Cardiac septum (tissue), 1 donor: ENCODE data around the gene SLC22A17. TPM values are rescaled to one million over a fixed set of nuclear protein-coding genes. Genes with fewer than 3 reads are reported as not detected.
"Not testable (repeated sequence)": the region's sequence is repeated elsewhere in the genome, so short reads cannot be mapped to it uniquely, and the experiment has no call there.

ENCODE experiments used
- DNase-seq: peaks from one replicate; pipeline ENCODE4 v3.0.0-alpha.2; 2020; ENCODE audit warnings: low spot score
- intact Hi-C: fragments of 100-400 bp; cut with DNase I; formaldehyde crosslinking; loops from one replicate; pipeline ENCODE4 v1.14.0; 2022
- total RNA-seq: library from RNA; stranded (reverse); fragmentation: NEBNext Ultra II Directional; extraction: Animal tissue kit (Norgen Biotek cat#: 25700); gene quantifications from one replicate; pipeline ENCODE4 v1.2.1, GENCODE V29; 2021
- donor health status: DM: no; HTN: no; CAD: no.

The SLC22A17 gene
- total RNA-seq, 1 donor from 2014 or later = 10.6 TPM

DNA sequence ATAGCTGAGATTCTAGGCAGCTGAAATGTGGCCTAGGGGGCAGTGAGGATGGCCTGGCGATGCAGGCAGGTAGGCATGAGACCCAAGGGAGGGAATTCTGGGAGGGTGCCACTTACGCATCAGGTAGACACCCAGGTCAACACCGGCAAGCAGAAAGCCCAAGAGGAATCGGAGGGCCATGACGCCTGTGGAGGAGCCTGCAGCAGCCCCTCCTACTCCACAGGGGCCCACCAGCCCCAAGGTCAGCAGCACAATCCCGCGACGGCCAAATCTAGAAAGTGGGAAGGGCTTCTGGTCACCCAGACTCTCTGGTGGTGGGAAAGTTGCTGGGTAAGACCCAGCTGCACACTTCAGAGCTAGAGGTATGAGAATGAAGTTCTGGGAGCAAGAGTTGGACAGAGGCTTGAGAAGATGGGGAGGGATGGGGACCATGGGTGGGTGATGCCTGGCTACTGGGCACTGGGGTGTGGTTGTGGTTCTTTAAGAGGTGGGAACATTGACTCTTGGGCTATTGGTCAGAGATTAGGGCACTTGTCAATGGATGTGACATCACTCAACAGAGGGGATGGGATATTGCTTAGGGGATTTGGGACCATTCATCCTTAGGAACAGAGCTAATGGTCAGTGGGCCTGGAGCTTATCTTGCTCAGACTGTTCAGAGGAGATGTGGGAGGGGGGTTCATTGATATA, 3.4 kb downstream of the SLC22A17 start:
- DNase-seq = no peak
- intact Hi-C loops = no loop called here

DNA sequence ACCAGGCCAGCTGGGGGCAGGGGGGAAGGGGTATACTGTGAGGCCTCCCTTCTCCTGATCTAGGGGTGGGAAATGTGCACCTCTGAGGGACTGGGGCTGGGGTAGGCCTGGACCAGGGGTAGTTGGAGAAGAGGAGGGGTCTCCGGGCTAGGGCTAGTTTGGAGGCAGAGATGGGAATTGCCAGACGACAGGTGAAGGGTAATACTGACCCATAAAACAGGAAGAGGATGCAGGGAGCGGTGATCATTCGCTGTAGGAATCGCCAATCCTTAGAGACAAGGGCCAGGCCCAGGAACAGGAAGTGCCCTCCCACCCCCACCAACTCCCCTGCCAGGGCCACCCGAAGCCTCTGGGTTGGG, 4.4 kb downstream of the SLC22A17 start:
- intact Hi-C loops = no loop called here
- DNase-seq = no peak

DNA sequence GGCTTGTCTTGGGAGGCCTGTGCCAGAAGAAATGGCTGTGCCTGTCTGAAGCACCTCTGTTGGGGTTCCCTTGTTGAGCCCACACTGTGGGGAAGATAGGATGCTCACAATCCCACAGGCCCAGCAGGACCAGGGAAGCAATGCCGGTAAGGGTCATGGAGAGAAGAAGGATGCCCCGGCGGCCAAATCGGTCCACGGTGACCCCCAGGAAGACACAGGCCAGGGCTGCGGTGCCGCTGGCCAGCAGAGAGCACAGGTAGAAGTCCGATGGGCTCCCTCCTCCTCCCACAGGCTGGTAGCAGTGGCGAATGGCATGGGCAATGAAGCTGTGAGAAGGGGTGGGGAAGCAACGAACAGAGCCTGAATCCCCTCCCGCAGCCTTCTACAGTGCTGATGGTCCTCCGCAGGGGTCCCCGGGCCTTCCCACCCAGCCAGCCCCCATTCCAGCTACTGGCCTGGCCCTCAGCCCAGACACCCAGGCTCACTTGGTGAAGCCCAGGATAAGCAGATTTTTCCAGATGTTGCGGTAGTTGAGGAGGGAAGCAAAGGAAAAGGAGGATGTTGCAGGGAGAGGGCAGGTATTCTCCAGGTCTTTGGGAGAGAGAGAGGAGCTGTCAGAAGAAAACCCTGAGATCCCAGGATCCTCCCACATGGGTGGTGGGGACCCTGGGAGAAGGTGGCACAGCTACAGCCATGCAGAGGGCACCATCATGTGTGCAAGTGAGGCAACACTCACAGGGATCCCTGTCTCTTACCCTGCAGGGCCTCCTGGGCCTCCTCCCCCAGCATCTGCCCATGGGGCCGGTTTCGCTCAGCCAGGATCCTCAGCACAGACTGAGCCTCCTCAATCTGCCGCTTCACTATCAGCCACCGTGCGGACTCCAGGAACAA, 5.0 kb downstream of the SLC22A17 start:
- no peak for DNase-seq

DNA sequence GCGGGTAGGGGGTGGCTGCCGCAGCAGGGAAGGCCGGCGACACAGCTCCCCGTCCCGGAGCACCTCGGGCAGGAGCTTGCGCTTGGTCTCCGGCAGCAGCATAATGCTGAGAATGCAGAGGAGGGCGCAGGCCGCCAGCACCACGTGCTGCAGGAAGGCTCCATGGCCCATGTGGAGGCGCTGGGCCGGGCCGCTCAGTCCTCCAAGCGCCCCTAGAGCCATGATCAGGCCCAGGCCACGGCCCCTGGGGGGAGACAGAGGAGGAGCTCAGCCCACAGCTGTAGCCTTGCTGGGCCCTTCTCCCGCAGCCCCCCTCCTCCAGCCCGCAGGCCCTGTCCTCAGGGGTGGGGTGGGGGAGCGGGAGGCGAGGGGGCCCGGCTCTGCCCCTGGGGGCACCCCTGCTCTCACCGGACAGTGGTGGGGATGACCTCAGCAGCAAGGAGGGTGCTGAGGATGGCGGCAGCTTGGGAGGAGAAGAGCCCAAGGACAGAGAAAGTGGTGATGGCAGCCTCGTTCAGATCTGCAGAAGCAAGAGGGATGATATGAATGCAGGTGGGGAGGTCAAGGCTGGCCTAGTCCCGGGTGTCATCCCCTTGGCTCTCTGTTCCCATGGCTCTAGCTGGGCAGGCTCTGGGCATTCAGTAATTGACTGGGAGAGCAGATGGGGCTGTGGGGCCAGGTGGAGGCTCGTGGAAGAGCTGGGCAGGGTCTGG, 5.8 kb downstream of the SLC22A17 start:
- no peak for DNase-seq
- intact Hi-C loops = no loop called here

More for the DNA sequence above, 5.0 kb downstream of the SLC22A17 start:
- intact Hi-C loops = no loop called here

DNA sequence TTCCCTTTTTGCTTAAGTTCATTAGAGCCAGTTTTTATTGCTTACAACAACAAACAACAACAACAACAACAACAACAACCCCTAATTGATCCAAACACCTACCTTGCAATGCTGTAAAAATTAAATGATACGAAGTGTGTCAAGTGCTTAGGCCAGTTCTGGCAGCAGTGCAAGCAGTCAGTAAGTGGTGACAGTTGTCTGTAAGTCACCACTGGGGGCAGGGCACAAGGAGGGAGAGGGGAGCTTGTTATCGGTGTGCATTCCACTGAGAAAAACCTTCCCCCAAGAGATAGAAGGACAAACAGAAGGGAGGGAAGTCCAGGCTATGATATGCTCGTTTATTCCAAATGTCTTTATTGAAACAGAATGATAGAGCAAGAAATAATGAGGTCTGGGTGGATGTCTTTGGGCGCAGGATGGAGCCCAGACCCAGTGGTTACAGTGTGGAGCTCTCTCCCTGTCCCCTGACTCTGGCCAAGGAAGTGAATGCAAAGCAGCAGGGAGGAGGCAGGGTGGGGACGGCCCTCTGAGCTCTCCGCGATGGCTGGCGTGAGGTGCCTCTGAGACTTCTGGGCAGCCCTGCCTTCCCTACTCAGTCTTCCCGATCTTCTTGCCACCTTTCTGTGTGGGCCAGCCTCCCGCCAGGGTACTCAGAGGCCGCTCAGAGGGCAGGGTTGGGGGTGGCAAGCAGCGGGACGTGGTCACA, 6.5 kb downstream of the SLC22A17 start:
- no peak for DNase-seq
- intact Hi-C loops = no loop called here

DNA sequence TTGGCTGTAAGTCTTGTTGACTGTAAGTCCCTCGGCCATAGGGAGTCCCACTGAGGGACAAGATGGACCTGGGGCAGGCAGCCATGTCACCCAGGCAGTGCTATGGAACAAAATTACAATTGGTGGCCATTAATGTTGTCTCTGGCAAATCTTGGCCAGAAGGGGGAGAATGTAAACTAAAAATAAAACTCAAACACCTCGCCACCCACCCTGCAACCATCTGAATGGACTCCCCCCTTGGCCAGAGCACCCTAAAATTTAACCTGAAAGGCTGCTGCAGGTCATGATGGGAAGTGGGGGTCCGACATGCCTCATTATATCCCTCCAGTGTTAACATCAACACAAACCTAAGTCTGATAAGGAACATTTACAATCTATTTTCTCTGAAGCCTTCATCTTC, 8.2 kb downstream of the SLC22A17 start:
- intact Hi-C loops = no loop called here
- no peak for DNase-seq

DNA sequence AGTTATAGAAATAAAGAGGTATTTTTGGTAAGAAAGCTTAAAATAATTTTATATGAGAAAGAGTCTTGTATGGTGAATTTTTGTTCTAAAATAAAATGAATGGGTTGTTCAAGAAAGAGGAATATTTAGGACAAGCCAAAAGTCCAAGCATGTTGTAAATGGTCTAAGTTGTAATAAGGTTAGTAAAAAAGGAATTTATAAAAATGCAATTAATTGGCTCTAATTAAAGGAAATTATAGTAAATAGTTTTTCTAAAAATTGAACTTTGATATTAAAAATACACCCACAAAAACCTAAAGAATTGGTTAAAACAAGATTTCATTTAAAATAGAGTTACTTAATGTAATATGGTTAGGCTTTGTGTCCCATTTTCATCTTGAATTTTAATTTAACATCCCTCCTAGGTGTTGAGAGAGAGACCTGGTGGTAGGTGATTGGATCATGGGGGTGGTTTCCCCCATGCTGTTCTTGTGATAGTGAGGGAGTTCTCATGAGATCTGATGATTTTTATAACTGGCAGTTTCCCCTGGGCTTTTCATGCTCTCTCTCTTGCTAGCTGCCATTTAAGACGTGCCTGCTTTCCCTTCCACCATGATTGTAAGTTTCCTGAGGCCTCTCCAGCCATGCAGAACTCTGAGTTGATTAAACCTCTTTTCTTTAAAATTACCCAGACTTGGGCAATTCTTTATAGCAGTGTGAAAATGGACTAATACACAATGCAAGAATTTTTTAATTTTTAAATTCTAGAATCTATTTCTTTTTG, 13.0 kb downstream of the SLC22A17 start:
- intact Hi-C loops = no loop called here
- no peak for DNase-seq

DNA sequence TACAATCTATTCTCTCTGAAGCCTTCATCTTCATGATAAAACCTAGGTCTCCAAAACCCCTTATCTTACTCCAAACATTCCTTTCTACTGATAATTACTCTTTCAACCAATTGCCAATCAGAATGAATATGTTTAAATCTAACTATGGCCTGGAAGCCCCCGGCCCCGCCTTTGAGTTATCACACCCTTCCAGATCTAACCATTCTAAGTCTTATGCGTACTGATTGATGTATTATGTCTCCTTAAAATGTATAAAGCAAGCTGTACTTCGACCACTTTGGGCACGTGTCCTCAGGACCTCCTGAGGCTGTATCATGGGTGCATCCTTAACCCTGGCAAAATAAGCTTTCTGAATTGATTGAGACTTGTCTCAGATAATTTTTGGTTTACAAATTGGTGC, 17.1 kb downstream of the SLC22A17 start:
- intact Hi-C loops = no loop called here
- DNase-seq = no peak

DNA sequence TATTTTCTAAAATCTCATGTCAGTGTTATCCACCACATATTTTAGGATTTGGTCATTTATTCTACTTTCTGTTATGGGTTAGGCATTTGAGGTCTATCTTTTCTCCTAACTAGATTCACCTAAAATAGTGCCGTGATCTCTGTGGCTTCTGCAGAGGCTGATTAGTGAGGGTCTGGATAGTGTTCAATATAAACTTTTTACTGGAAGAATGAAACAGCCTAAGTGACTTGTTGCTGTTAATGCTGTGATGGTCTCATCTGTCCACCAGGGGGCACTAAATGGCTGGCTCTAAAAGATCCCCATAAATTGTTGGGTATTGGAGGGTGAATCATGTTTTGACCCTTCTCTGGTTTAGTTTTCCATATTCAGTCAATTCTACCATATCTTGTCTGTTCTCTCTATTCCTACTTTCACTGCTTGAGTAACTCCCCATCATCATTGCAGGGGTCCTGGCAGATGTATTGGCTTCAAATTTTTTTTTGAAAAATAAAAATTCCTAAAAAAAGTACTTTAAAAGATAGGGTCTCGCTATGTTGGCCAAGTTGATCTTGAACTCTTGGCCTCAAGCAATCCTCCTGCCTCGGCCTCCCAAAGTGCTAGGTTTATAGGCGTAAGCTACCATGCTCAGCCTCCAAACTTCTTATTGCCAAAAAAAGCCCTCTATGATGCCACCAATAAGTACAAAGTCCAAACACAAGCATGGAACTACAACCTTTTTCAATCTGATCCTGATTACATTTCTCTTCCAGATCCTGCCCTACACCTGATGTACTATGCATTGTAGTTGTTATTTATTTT, 24.5 kb downstream of the SLC22A17 start:
- no peak for DNase-seq
- intact Hi-C loops = loop anchor here (2.0 to 5.0 kb wide), 2 partner anchors 53 to 119 kb away; no protein-coding TSS in a partner anchor

DNA sequence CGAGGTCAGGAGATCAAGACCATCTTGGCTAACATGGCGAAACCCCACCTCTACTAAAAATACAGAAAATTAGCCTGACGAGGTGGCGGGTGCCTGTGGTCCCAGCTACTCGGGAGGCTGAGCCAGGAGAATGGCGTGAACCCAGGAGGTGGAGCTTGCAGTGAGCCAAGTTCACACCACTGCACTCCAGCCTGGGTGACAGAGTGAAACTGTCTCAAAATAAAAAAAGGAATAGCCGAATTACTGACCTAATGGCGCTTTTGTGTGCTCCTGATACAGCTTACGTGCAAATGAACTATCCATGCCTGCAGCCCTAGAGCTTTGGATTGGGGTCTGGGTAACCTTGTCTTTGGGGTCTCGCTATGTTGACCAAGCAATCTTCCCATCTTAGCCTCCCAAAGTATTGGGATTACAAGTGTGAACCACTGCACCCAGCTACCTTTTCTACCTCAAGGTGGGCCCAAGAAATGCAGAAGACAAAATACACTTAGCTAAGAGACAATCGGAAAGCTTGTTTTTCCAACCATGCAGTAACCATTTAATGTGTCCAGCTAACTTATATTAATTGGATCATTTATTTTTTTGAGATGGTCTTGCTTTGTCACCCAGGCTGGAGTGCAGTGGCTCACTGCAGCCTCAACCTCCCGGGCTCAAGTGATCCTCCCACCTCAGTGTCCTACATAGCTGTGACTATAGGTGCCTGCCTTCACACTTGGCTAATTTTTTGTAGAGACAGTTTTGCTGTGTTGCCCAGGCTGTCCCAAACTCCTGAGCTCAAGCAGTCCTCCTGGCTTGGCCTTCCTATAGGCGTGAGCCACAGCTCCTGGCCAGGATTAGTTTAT, 26.0 kb downstream of the SLC22A17 start:
- no peak for DNase-seq
- intact Hi-C loops = loop anchor here (5.0 kb wide), 1 partner anchor 121 kb away; no protein-coding TSS in a partner anchor

DNA sequence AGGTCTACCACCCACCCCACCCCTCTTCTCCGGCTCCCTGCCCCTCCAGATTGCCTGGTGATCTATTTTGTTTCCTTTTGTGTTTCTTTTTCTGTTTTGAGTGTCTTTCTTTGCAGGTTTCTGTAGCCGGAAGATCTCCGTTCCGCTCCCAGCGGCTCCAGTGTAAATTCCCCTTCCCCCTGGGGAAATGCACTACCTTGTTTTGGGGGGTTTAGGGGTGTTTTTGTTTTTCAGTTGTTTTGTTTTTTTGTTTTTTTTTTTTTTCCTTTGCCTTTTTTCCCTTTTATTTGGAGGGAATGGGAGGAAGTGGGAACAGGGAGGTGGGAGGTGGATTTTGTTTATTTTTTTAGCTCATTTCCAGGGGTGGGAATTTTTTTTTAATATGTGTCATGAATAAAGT, 26.9 kb downstream of the SLC22A17 start:
- not testable (repeated sequence) for DNase-seq
- intact Hi-C loops = loop anchor here (5.0 kb wide), 1 partner anchor 122 kb away; no protein-coding TSS in a partner anchor

DNA sequence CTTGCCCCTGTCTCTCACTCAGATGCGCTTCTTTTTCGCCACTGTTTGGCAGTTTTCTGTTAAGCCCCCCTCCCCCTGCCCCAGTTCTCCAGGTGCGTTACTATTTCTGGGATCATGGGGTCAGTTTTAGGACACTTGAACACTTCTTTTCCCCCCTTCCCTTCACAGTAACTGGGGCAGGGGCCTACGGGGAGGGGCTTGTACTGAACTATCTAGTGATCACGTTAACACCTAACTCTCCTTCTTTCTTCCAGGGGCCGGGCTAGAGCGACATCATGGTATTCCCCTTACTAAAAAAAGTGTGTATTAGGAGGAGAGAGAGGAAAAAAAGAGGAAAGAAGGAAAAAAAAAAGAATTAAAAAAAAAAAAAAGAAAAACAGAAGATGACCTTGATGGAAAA, 27.7 kb downstream of the SLC22A17 start:
- intact Hi-C loops = loop anchor here (5.0 kb wide), 1 partner anchor 122 kb away; no protein-coding TSS in a partner anchor
- DNase-seq = no peak

DNA sequence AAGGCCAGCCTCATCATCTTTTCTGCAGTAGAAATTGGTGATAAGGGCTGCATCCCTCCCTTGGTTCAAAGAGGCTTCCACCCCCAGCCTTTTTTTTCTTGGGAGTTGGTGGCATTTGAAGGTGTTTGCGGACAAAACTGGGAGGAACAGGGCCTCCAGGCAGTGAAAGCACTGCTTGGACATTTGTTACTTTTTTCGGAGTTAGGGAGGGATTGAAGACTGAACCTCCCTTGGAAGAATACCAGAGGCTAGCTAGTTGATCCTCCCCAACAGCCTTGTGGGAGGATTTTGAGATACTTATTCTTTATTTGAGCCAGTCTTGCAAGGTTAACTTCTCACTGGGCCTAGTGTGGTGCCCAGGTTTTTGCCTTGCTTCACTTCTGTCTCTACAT, 28.2 kb downstream of the SLC22A17 start:
- no peak for DNase-seq
- intact Hi-C loops = no loop called here

DNA sequence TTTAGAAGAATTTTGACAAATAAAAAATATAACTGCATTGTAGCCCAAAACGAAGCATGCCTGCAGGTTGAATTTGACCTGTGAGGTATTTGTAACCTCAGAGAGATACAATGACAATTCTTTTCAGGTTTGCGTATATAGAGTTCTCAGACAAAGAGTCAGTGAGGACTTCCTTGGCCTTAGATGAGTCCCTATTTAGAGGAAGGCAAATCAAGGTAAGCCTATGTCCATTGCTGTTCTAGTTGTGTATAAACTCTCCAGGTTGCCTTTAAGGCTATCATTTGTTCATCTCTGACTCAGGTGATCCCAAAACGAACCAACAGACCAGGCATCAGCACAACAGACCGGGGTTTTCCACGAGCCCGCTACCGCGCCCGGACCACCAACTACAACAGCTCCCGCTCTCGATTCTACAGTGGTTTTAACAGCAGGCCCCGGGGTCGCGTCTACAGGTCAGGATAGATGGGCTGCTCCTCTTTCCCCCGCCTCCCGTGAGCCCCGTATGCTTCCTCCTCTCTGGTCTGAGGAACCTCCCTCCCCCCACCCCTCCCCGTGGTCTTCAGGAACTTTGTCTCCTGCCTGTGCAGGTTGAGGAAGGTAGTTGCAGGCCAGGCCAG, 28.7 kb downstream of the SLC22A17 start:
- intact Hi-C loops = no loop called here
- DNase-seq = no peak

DNA sequence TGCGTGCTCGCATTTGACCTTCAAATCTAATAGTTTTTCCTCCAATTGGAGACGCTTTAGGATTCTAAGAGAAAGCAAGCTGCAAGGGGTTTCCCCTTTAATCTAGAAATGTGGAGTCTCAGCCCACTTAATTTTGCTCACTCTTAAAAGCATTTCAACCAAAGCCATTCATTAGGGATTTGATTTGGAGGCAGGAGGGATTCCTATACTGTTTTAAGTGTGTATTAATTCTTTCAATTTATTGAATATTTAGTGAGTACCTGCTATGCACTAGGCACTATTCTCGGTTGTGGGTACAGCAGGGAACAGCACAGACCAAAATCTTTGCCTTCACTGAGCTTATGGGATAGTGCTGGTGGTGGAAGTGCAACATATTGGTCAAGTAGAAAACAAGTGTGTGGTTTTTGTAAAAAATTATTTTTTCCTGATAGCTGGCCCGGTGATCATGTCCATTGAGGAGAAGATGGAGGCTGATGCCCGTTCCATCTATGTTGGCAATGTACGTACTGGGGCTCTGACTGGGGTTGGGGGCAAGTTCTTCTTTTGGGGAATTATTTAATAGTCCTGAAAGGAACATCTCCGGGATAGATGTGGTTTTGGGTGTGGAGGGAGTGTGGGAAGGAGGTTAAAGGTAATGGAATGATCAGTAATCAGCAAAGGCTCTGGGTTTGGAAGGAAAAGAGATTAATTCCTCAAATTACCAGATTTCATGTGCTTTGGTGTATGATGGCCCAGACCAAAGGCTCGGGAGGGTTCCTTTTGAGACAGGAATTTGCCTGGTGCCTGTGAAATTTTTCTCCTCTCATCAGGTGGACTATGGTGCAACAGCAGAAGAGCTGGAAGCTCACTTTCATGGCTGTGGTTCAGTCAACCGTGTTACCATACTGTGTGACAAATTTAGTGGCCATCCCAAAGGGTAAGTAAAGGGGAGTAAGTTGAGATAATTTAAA, 29.8 kb downstream of the SLC22A17 start:
- DNase-seq = no peak
- intact Hi-C loops = no loop called here
